Bronchial epithelial cell (primary cell): Measurements from ENCODE around the gene ERVMER34-1. TPM values are rescaled to one million over a fixed set of nuclear protein-coding genes. Genes with fewer than 3 reads are reported as not detected.

Experiments used
- DNase-seq: peaks from one replicate; pipeline ENCODE4 v3.0.0-alpha.2; 2010; ENCODE audit warnings: low read depth
- FAIRE-seq: peaks from 2 replicates; lab custom pipeline; 2011; peaks lifted over from hg19 to GRCh38; lab: Jason Lieb, UNC
- H3K27me3 ChIP-seq: 2 replicates; pipeline ENCODE4 v1.5.1; 2011; ENCODE audit warnings: low read length; ENCODE audit not compliant: control insufficient read depth, insufficient read depth
- H3K36me3 ChIP-seq: 2 replicates; pipeline ENCODE4 v1.5.1; 2011; ENCODE audit warnings: low read length; ENCODE audit not compliant: control insufficient read depth, insufficient read depth
- H3K4me3 ChIP-seq: 2 replicates; pipeline ENCODE4 v1.5.1; 2011; ENCODE audit warnings: mild to moderate bottlenecking, low read depth, low read length, control low read depth
- total RNA-seq: library from RNA; depleted of rRNA; stranded (reverse); fragments of >200 nt; gene quantifications from 2 replicates; pipeline ENCODE4 v1.2.1, GENCODE V29; 2014
- TF ChIP-seq, protein P1 (sequence below): IDR thresholded peaks from 2 replicates; pipeline ENCODE4 v1.5.1; 2011; ENCODE audit warnings: mild to moderate bottlenecking, moderate library complexity, low read length, control low read depth, inconsistent platforms; ENCODE audit not compliant: insufficient read depth, severe bottlenecking

The ERVMER34-1 gene
- total RNA-seq, 1 donor from 2014 or later, result 3.2 TPM

DNA sequence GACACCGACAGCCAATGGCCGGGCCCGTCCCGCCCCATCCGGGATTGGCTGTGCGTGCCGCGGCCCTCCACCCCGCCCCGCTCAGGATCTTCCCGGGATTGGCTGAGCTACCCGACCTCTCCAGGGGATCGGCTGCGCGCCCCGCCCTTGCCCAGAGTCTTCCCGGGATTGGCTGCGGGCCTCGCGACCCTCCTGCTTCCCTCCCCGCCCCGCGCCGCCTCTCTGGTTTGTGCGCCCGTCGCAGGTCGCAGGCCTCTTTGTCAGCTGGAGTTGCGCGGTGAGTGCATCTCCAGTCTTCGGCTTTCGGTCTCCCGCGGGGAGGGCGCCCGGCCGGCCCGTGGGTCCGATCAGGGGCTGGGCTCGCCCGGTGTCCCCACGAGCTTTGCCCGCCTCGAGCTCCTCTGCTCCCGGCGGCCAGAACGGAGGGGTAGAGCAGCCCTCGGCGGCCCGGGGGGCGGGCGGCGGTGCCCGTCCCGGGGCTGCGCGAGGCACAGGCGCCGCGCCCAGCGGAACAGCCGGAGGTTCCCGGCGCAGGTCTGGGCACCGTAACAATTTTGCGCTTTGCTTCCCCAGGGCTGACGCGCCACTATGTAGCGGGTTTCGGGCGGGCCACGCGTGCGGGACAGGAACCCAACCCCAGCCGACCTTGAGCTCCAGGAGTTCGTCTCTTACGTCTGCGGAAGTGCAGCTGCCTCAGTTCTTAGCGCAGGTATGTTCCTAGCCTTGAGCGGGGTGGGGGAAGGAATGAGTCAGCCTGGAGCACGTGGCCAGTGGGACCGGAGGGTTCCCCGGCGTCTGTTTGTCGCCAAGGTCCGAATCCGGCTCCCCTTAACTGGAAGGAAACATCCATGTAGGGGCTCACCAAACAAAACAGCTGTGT is 38.7 kb downstream of the ERVMER34-1 start:
- DNase-seq (peak; percentile 86), FAIRE-seq (no peak)
- peak overlapping the region; percentile 71 for H3K4me3 ChIP-seq
- TF ChIP-seq, protein P1, sequence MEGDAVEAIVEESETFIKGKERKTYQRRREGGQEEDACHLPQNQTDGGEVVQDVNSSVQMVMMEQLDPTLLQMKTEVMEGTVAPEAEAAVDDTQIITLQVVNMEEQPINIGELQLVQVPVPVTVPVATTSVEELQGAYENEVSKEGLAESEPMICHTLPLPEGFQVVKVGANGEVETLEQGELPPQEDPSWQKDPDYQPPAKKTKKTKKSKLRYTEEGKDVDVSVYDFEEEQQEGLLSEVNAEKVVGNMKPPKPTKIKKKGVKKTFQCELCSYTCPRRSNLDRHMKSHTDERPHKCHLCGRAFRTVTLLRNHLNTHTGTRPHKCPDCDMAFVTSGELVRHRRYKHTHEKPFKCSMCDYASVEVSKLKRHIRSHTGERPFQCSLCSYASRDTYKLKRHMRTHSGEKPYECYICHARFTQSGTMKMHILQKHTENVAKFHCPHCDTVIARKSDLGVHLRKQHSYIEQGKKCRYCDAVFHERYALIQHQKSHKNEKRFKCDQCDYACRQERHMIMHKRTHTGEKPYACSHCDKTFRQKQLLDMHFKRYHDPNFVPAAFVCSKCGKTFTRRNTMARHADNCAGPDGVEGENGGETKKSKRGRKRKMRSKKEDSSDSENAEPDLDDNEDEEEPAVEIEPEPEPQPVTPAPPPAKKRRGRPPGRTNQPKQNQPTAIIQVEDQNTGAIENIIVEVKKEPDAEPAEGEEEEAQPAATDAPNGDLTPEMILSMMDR, result no peak
- H3K27me3 ChIP-seq, result no peaks in the 10 kb centered on the region
- peaks cover 10% of the 10 kb centered on the region for H3K36me3 ChIP-seq

DNA sequence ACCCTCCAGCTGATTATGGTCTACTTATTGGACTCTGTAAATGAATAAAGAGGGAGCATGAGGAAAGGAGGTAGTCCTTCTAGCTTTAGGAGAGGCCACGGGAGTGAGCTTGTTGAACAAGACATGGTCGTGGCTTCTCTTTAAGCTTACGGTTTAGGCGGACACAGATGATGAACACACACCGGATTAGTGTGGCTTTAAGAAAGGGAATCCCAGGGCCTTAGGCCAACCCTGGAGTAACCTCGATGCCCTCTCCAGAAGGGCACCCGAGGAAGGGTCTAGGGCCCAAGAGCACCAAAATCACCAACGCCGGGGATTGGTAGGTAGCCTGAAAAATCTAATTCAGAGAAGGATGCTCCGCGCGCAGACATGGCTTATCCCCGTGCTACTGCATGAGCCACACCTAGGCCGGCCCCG is 39.4 kb downstream of the ERVMER34-1 start:
- Histone ChIP-seq H3K27me3 (no peaks in the 10 kb centered on the region), H3K4me3 (peak overlapping the region; percentile 0), H3K36me3 (peaks cover 10% of the 10 kb centered on the region)
- TF ChIP-seq, protein P1, result no peak
- no peak for DNase-seq
- FAIRE-seq, result no peak

DNA sequence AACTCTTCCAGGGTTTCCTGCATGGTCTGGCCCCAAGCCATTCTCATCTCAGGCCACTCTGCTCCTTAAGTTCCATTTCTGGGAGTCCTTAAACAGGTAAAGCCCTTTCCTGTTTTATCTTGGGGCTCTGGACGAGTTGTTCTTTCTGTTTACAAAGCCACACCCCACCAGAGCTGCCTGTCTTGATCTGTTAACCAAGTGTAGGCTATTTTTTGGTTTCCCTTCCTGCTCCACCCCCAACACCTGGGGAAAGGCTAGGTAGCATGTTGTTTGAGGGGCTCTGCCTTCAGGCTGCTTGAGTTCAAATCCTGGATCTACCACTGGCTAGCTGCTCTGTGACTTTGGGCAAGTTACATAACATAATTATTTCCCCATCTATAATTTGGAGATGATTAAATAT is 40.0 kb downstream of the ERVMER34-1 start:
- FAIRE-seq (no peak), DNase-seq (peak; percentile 16)
- TF ChIP-seq, protein P1, result no peak
- H3K4me3 ChIP-seq, result no peak overlapping the region
- H3K36me3 ChIP-seq, result peaks cover 8% of the 10 kb centered on the region
- no peaks in the 10 kb centered on the region for H3K27me3 ChIP-seq

DNA sequence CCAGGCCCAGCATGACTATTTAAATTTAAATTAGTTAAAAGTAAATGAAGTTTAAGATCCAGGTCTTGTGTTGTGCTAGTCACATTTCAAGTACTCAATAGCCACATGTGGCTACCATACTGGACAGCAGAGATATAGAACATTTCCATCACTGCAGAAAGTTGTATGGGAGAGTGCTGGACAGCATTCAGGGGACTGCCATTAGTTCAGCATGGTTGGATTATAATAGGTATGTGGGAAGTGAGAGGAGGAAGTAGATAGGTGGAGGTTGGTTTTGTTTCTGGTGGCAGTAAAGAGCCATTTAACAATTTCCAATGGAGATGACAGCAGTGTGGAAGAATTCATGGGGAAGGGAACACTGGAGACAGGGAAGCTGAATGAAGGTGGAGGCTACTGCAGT is 42.1 kb downstream of the ERVMER34-1 start:
- no peaks in the 10 kb centered on the region for H3K36me3 ChIP-seq
- no peak overlapping the region for H3K4me3 ChIP-seq
- no peaks in the 10 kb centered on the region for H3K27me3 ChIP-seq
- no peak for FAIRE-seq
- DNase-seq, result no peak
- TF ChIP-seq, protein P1, result no peak

DNA sequence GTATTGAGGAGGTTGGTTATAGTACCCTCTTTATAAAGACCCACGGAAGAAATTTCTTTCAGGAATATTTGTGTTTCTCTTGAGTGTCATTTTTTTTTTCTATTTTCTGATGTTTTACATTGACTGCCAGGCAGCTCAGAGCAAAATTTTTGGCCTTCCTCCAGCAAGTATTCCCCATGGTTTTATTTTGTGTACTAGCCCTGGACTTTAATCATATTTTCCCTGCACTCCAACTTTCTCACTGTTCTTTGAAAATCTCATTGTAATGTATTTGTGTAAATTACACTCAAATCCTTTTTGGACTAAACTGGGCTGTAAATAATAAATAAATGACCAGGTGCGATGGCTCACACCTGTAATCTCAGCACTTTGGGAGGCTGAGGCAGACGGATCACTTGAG is 46.6 kb downstream of the ERVMER34-1 start:
- TF ChIP-seq, protein P1, result no peak
- no peak for FAIRE-seq
- Histone ChIP-seq H3K36me3 (no peaks in the 10 kb centered on the region), H3K27me3 (no peaks in the 10 kb centered on the region), H3K4me3 (no peak overlapping the region)
- DNase-seq, result no peak

DNA sequence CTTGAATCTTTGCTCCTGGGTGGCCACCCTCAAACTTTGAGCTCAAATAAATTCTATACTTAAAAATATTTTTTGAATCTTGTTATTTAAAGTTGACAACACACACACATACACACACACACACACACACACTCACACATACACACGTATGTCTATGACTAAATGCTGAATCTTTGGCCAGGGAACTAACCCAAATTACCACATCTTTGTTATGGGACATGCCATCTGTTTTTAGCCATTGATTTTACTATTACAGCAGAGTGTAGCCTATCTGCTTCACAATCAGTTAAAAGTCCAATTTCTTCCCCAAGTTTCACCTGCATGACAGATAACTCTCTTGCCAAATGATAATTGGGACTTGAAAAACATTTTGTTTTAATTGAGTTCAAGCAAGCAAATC is 47.1 kb downstream of the ERVMER34-1 start:
- TF ChIP-seq, protein P1, result no peak
- no peaks in the 10 kb centered on the region for H3K36me3 ChIP-seq
- no peak overlapping the region for H3K4me3 ChIP-seq
- no peaks in the 10 kb centered on the region for H3K27me3 ChIP-seq
- FAIRE-seq (no peak), DNase-seq (peak; percentile 15)
